DOHH2 (cell line): ENCODE results near the gene CREB5.

Experiments used
- CTCF ChIP-seq: fragments of 200-600 bp; sonication (generic); IDR thresholded peaks from one replicate; pipeline ENCODE4 v1.5.1; 2014; ENCODE audit warnings: antibody characterized with exemption, mild to moderate bottlenecking, low read depth, low read length; ENCODE audit not compliant: poor library complexity, severe bottlenecking
- EZH2phosphoT487 ChIP-seq: fragments of 200-600 bp; sonication (generic); IDR thresholded peaks from 2 replicates; pipeline ENCODE4 v1.6.1; 2017; ENCODE audit warnings: borderline replicate concordance, mild to moderate bottlenecking, antibody characterized with exemption, low read length, moderate library complexity, mixed read lengths

- TF ChIP-seq CTCF: no peak
- TF ChIP-seq EZH2phosphoT487: no peak
These were observed 253.8 kb downstream of the CREB5 start for GRCh38 chr7:28666154-28666553.
